T47D (cell line): Measurements from ENCODE around the gene TBC1D4.
"Not testable (repeated sequence)": the region's sequence is repeated elsewhere in the genome, so short reads cannot be mapped to it uniquely, and the experiment has no call there.

Experiments
- DNase-seq, 2 experiments: peaks; one replicate each; pipeline versions ENCODE4 v3.0.0 to v3.0.0-alpha.2; 2011 to 2012; ENCODE audit warnings: low read depth in 1 of 2, low spot score in 1 of 2
- JUND ChIP-seq: IDR thresholded peaks from 2 replicates; pipeline ENCODE4 v1.6.1; 2012; ENCODE audit warnings: low read depth
- in situ Hi-C: cut with HindIII; loops from 2 replicates; pipeline ENCODE4 v1.10.0; 2016; ENCODE audit warnings: low sequenced_read_pairs, low pct_unique_long_range_greater_than_20kb

TBC1D4 gene

DNA sequence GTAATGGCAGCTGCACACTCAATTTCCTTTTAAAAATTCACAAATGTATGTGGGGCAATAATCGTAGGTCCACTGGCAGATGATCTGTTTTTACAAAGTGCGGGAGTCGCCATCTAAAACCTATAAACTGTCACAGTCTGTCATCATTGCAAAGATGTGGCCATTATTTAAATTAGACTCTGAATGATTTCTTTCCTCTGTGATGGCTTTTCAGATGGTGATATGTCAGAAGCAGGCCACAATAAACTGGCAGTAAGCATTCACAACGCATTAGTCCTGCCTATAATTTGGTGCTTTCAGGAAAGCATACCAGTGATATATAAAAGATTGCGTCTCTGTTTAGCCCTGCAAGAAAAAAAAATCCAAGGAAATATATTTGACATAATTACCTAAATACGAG, 226.8 kb downstream of the TBC1D4 start:
- DNase-seq, result no peak
- in situ Hi-C loops, result no loop called here
- TF ChIP-seq JUND, result no peak

DNA sequence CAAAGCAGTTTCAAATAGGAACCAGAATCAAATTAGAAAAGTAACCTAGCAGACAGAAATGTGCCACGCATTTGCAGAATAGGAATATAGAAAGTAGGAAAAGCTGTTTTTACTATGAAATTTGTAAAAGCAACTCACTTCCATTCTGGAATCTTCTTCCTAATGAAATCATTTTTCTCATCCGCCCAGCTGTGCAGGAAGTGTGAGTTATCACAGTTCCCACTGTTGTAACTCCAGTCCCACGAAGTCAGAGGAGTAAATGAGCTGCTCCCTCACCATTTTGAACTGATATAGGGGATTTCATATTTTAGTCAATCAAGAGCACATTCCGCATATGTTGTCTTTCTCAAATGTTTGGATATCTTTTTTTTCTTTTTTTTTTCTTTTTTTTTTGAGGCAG, 230.8 kb downstream of the TBC1D4 start:
- in situ Hi-C loops, result no loop called here

DNA sequence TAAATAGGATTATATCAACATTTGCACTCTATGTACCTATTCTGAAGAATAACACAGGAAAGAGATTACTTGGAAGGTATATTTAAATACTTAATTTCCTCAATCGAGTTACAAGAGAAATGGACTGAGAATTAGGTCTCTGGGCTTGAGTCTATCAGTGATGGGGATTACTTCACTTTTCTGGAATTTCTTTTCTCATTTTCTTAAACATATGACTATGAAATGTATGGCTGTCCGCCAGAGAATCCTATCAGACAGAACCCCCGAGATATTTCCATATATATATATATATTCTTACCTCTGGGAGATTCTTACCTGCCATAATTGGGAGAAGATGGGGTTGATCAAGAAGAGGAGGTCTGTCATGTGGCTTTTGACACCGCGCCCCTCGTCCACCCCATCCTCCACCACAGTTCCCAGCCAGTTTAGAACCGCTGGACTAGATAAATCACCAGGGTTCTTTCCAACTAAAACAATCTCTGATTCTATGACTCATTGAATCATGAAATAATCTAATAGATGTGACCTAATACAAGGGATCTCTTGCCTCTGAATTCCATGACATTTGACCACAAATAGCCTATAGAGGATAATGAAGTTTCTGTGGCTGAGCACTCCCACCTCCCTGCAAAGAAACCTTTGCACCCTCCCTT, 231.3 kb downstream of the TBC1D4 start:
- DNase-seq, result no peak
- no peak for TF ChIP-seq JUND
- in situ Hi-C loops, result no loop called here

More for the DNA sequence above, 230.8 kb downstream of the TBC1D4 start:
- no peak for DNase-seq
- TF ChIP-seq JUND, result no peak

DNA sequence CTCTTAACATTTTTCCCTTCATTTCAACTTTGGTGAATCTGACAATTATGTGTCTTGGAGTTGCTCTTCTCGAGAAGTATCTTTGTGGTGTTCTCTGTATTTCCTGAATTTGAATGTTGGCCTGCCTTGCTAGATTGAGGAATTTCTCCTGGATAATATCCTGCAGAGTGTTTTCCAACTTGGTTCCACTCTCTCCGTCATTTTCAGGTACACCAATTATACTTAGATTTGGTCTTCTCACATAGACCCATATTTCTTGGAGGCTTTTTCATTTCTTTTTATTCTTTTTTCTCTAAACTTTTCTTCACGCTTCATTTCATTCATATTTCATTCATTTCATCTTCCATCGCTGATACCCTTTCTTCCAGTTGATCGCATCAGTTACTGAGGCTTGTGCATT, 236.4 kb downstream of the TBC1D4 start:
- in situ Hi-C loops, DNase-seq: not testable (repeated sequence)

DNA sequence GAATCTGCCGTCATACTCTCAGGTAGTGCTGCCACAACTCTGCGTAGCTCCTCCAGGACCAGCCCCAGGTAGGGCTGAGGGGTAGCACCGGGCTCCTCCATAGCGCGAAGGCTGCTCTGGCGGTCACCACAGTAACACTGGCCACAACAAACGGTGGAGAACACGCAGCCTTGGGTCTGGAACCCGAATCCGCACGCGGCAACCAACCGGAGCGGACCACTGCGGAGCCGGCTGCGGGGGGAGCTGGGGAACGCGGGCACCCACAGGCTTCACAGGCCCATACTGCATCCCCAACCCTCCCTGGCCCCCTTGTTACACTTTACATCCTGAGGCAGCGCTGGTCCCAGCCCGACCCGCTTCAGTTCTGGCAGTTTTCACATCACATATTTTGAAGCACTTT, 241.7 kb downstream of the TBC1D4 start:
- in situ Hi-C loops, DNase-seq: not testable (repeated sequence)

DNA sequence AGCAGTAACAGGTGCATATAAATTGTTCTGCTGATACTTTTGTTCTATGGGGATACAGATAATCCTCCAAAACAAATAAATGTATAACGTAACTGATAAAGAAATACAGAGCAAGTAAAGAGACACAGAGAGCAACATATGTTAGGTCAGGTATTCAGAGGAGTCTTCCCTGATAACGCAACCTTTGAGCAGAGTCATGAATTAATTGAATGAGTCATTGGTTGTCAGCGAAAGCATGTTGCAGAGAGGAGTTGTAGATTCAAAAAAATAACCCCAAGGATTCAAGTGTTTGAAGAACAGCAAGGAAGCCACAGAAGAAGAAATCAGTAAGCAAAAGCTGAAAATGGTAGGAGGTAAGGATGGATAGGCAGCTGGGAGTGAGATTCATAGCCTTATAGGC, 245.2 kb downstream of the TBC1D4 start:
- no peak for TF ChIP-seq JUND
- in situ Hi-C loops, result no loop called here
- no peak for DNase-seq
